ENCODE data around the gene ACSM3. TPM values are rescaled to one million over a fixed set of nuclear protein-coding genes. Genes with fewer than 3 reads are reported as not detected.

Gene ACSM3
- total and polyA plus RNA-seq, 9 of the 15 experiments (the other 6 are each of a cell fraction or from before 2014, with no cell fraction given): 112 to 420 (median 182) TPM

DNA sequence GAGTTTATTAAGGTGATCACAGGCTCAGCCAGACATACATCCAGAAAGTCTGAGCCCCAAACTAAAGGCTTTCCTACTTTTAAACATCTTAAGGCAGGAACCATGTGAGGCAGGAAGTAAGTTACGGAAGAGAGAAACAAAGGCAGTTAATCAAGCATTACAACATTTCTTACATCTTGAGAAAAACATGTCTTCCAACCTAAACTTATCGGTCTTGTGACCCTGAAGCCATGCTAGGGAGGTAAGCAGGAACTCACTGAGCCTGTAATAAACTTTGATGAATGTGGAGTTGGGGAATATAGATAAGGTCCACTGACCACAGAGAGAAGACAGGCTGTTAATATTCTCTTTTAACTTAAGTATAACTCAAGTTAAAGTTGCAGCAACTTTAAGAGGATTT lies 3.5 kb upstream of the ACSM3 start (continued):
- TF ChIP-seq HMBOX1 (IDR thresholded peaks at IDR 0.05) (peak; percentile 60), CBFA2T3 (IDR thresholded peaks at IDR 0.05) (peak; percentile 80), NFRKB (IDR thresholded peaks at IDR 0.05; ENCODE audit: low read depth) (0 out of 2 replicates have a peak, but pooled peaks have one; percentile 51), DMBX1 (CRISPR knock-in tag; IDR thresholded peaks at IDR 0.05; ENCODE audit: borderline replicate concordance) (no peak; the same call in none of the 2 replicates), TGIF2 (CRISPR knock-in tag; IDR thresholded peaks at IDR 0.05) (no peak), TSC22D4 (tag; IDR thresholded peaks at IDR 0.05) (no peak), MGA (IDR thresholded peaks at IDR 0.05) (peak; percentile 69), POLR2B (IDR thresholded peaks at IDR 0.05; ENCODE audit: low read depth, partially characterized antibody) (no peak), GABPA (tag; conservative IDR thresholded peaks at IDR 0.05; ENCODE audit: low read depth) (peak; percentile 33; the same call in 1 of the 2 replicates), FOS (IDR thresholded peaks at IDR 0.05; ENCODE audit: extremely low read depth, insufficient read length) (no peak), AFF1 (IDR thresholded peaks at IDR 0.05; ENCODE audit: low read depth in 1 of 2, partially characterized antibody in 2 of 2) (no peak), ZNF707 (CRISPR knock-in tag; conservative IDR thresholded peaks at IDR 0.05) (no peak)

Data from K562 (cell line).